T-cell (primary cell): ENCODE results near the gene WDR7. TPM values are rescaled to one million over a fixed set of nuclear protein-coding genes. Genes with fewer than 3 reads are reported as not detected.

ENCODE experiments used
- ATAC-seq, 4 experiments: fragments of 200-7000 bp in 3 of 4; fragments of 150-1000 bp in 1 of 4; cut with Tn5 transposase; replicated peaks in 1 of 4; 1 replicate in 3 of 4; 2 replicates in 1 of 4; pipeline ENCODE4 v1.10.0; 2021; ENCODE audit warnings: moderate library complexity in 3 of 4, mild to moderate bottlenecking in 2 of 4, moderate number of reproducible peaks in 1 of 4
- CTCF ChIA-PET, 2 donors: fragments of 300-600 bp; sonication (Branson Sonifier 250); formaldehyde crosslinking; loops; one replicate each; lab custom pipeline; 2022; ENCODE audit warnings: antibody characterized with exemption in 2 of 2; lab: Charles Lee
- POLR2A ChIA-PET, 2 donors: fragments of 300-600 bp; sonication (Branson Sonifier 250); formaldehyde crosslinking; loops; one replicate each; lab custom pipeline; 2022; ENCODE audit warnings: antibody characterized with exemption in 2 of 2; lab: Charles Lee
- DNase-seq, 35 experiments: peaks; one replicate each; pipeline versions ENCODE4 v3.0.0 to v3.0.0-alpha.2; 2013 to 2023
- H3K27ac ChIP-seq: one replicate; pipeline ENCODE4 v1.5.1; 2013; ENCODE audit warnings: low read length
- H3K27me3 ChIP-seq, 2 experiments: replicated peaks in 1 of 2; 1 replicate in 1 of 2; 2 replicates in 1 of 2; pipeline versions ENCODE4 v1.6.1 to v1.7.0; 2013; ENCODE audit warnings: low read length in 1 of 2, mixed read lengths in 1 of 2; ENCODE audit not compliant: control insufficient read depth in 2 of 2, insufficient read depth in 2 of 2; ENCODE audit errors: extremely low read depth in 1 of 2
- H3K36me3 ChIP-seq, 2 donors: 1 replicate in 1 of 2; 2 replicates in 1 of 2; pipeline versions ENCODE4 v1.6.1 to v1.7.0; 2013; ENCODE audit warnings: low read length in 1 of 2; ENCODE audit not compliant: control insufficient read depth in 2 of 2, insufficient read depth in 1 of 2; ENCODE audit errors: extremely low read depth in 1 of 2
- H3K4me1 ChIP-seq, 2 experiments: 1 replicate in 1 of 2; 2 replicates in 1 of 2; pipeline versions ENCODE4 v1.6.1 to v1.7.0; 2013; ENCODE audit warnings: low read length in 2 of 2, mixed read lengths in 1 of 2; ENCODE audit not compliant: insufficient read depth in 2 of 2, control insufficient read depth in 1 of 2; ENCODE audit errors: extremely low read depth in 1 of 2
- H3K4me3 ChIP-seq, 2 donors: 1 replicate in 1 of 2; 2 replicates in 1 of 2; pipeline versions ENCODE4 v1.5.1 to v1.7.0; 2013; ENCODE audit warnings: mild to moderate bottlenecking in 2 of 2, low read length in 1 of 2, moderate library complexity in 1 of 2; ENCODE audit not compliant: control insufficient read depth in 1 of 2; ENCODE audit errors: extremely low read depth in 1 of 2
- H3K9me3 ChIP-seq: 2 replicates; pipeline ENCODE4 v1.7.0; 2013
- H3K27ac Mint-ChIP-seq, 2 donors: one replicate each; pipeline ENCODE4 v1.8.0; 2020 to 2021; ENCODE audit warnings: mild to moderate bottlenecking in 2 of 2, mixed read lengths in 2 of 2
- H3K27me3 Mint-ChIP-seq, 2 donors: one replicate each; pipeline ENCODE4 v1.8.0; 2021 to 2022; ENCODE audit warnings: mixed read lengths in 2 of 2
- H3K36me3 Mint-ChIP-seq: one replicate; pipeline ENCODE4 v1.8.0; 2021; ENCODE audit warnings: mixed read lengths
- H3K4me1 Mint-ChIP-seq, 3 donors: one replicate each; pipeline ENCODE4 v1.8.0; 2020 to 2022; ENCODE audit warnings: mixed read lengths in 3 of 3, mild to moderate bottlenecking in 1 of 3
- H3K4me3 Mint-ChIP-seq, 3 donors: one replicate each; pipeline ENCODE4 v1.8.0; 2020 to 2022; ENCODE audit warnings: mild to moderate bottlenecking in 3 of 3, mixed read lengths in 3 of 3, moderate library complexity in 3 of 3
- H3K9me3 Mint-ChIP-seq, 3 donors: one replicate each; pipeline ENCODE4 v1.8.0; 2020 to 2022; ENCODE audit warnings: mixed read lengths in 3 of 3
- WGBS: methylation state at CpG from one replicate; pipeline ENCODE4 v1.1.5; 2013; ENCODE audit warnings: missing lambda C conversion rate; ENCODE audit not compliant: insufficient coverage; 5-methylcytosine and 5-hydroxymethylcytosine counted together
- total RNA-seq, 35 experiments: library from RNA in 6 of 35; stranded (reverse) in 6 of 35; fragments of 120-200 nt in 1 of 35; gene quantifications; one replicate each; pipeline versions ENCODE4 v1.2.1 to v1.2.4 and lab custom pipeline; 2013 to 2026

Gene WDR7
- total RNA-seq, 5 donors from 2014 or later (not counting 1 experiment from before 2014, with no cell fraction given) = 35.9 to 65.6 (median 41.5) TPM

DNA sequence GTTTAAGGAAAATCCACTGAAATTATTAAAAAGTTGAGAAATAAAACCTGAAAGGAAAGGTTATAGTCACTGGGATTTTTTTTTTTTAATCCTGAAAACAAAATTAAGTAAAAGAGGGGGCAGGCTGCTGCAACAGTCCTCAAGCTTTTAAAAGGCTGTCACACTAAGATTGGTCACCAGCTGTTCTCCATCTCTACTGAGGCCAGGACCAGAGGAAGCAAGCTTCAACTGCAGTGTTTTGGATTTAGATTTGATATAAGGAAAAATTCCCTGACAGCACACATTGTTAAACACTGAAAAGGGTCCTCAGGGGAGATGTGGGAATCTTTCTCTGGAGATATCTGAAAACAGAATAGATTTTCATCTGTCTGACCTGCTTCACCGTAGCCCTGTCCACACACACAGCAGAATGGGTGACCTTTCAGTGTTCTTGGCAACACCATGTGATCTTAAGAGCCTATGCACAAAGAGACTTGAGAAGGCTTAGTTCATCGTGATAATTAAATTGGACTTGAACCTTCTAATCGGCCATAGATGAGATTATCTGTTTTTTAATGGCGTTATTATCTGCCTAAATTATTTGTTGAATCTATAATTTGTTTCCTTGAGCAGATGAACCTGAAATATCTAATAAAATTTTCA lies 363.7 kb downstream of the WDR7 start:
- Mint-ChIP-seq H3K4me1 (peaks cover 25 to 47% (median 32%) of the 10 kb centered on the region in 3 donors), H3K36me3 (peaks cover 13% of the 10 kb centered on the region), H3K4me3 (no peak overlapping the region), H3K27me3 (no peaks in the 10 kb centered on the region), H3K27ac (no peak overlapping the region), H3K9me3 (no peaks in the 10 kb centered on the region)
- CTCF ChIA-PET = no interaction called here
- POLR2A ChIA-PET = no interaction called here
- DNase-seq = no peak
- H3K9me3 ChIP-seq = no peaks in the 10 kb centered on the region
- H3K27me3 ChIP-seq = no peaks in the 10 kb centered on the region
- no CpG with 5 or more reads among the region's 4 CpGs for WGBS
- no peak overlapping the region for H3K4me3 ChIP-seq
- H3K36me3 ChIP-seq = no peaks in the 10 kb centered on the region
- no peak overlapping the region for H3K27ac ChIP-seq
- H3K4me1 ChIP-seq = peaks cover 0 to 6% of the 10 kb centered on the region in 2 experiments
- ATAC-seq = no peak

DNA sequence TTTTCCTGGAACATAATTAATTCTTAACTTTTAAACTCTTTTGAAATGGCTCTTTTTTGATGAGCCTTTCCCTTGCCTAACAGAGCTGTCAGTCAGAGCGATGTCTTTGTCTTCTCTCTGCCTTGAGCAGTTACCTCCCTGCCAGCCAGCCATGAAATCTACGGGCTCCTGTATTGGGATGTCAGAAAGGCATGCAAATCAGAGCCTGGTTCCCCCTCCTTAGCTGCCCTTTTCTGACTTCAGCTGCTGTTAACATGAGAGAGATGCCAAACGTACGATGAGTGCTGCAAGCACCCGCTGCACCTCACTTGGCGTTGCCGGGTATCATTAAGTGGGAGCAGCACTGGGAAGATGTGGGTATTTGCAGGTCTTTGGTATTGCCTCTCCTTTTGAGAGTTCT lies 364.3 kb downstream of the WDR7 start:
- POLR2A ChIA-PET = no interaction called here
- H3K36me3 Mint-ChIP-seq = peaks cover 13% of the 10 kb centered on the region
- no peaks in the 10 kb centered on the region for H3K9me3 Mint-ChIP-seq
- no peak overlapping the region for H3K4me3 ChIP-seq
- ATAC-seq (no peak), DNase-seq (no peak)
- peaks cover 0 to 1% of the 10 kb centered on the region in 2 donors for H3K36me3 ChIP-seq
- WGBS = 100% methylated on average over 1 of the region's 7 CpGs
- H3K27ac Mint-ChIP-seq = no peak overlapping the region
- H3K4me3 Mint-ChIP-seq = no peak overlapping the region
- peaks cover 0 to 6% of the 10 kb centered on the region in 2 experiments for H3K4me1 ChIP-seq
- H3K9me3 ChIP-seq = no peaks in the 10 kb centered on the region
- CTCF ChIA-PET = no interaction called here
- H3K27me3 ChIP-seq = no peaks in the 10 kb centered on the region
- H3K4me1 Mint-ChIP-seq = peaks cover 25 to 47% (median 32%) of the 10 kb centered on the region in 3 donors
- no peaks in the 10 kb centered on the region for H3K27me3 Mint-ChIP-seq
- H3K27ac ChIP-seq = no peak overlapping the region

DNA sequence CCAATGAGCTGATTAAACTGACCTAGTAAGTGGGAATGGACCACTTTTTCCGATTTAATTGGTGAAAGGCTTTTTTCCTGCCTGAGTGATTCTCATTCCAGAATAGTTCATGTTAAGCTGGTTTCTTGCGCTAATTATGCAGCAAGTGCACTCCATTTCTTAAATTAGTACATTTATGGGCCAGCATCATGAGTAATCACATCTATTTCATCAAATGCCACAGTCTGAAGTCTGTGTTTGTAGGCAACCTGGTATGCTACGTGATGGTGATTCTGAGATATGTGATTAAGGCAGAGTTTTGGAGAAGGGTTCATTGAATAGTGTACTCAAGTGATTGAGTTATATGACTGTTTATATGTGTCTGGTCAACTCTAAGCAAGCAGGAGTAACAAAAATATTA lies 367.7 kb downstream of the WDR7 start:
- Histone ChIP-seq H3K4me3 (no peak overlapping the region), H3K4me1 (peaks cover 0 to 6% of the 10 kb centered on the region in 2 experiments), H3K27ac (no peak overlapping the region), H3K9me3 (no peaks in the 10 kb centered on the region), H3K27me3 (no peaks in the 10 kb centered on the region), H3K36me3 (peaks cover 0 to 6% of the 10 kb centered on the region in 2 donors)
- H3K27ac Mint-ChIP-seq = no peak overlapping the region
- CTCF ChIA-PET = no interaction called here
- H3K27me3 Mint-ChIP-seq = no peaks in the 10 kb centered on the region
- ATAC-seq = no peak
- H3K9me3 Mint-ChIP-seq = no peaks in the 10 kb centered on the region
- POLR2A ChIA-PET = no interaction called here
- peaks cover 28% of the 10 kb centered on the region for H3K36me3 Mint-ChIP-seq
- no peak for DNase-seq
- peaks cover 25 to 39% (median 32%) of the 10 kb centered on the region in 3 donors for H3K4me1 Mint-ChIP-seq
- WGBS = 100% methylated on average over 2 of the region's 3 CpGs
- H3K4me3 Mint-ChIP-seq = no peak overlapping the region

DNA sequence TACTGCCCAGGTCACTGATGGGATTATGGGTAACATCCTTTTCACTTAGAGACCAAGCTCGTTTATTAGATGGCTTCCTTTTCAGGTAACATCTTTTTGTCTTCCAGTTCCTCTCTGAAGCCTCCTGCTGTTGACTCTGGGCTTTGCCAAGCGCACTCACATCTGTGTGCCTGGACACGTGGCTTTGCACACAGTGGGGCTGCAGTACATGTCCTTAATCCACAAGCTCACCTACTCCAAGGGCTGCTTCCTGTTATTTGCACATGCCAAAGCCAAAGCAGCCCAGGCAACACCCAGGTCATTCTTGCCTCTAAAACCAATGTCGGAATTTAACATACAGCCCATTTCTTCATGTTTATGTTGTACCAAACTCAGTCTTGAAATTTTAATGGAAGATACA lies 371.6 kb downstream of the WDR7 start:
- no peaks in the 10 kb centered on the region for H3K9me3 Mint-ChIP-seq
- WGBS = 83% methylated on average over 3 of the region's 4 CpGs
- H3K4me3 Mint-ChIP-seq = no peak overlapping the region
- H3K9me3 ChIP-seq = no peaks in the 10 kb centered on the region
- H3K27ac Mint-ChIP-seq = no peak overlapping the region
- ATAC-seq = no peak
- H3K36me3 ChIP-seq = peaks cover 7 to 19% of the 10 kb centered on the region in 2 donors
- peaks cover 3 to 4% (median 4%) of the 10 kb centered on the region in 3 donors for H3K4me1 Mint-ChIP-seq
- H3K27ac ChIP-seq = no peak overlapping the region
- H3K4me1 ChIP-seq = peaks cover 0 to 1% of the 10 kb centered on the region in 2 experiments
- CTCF ChIA-PET = interaction anchor here in 1 of 2 donors (0.6 kb wide), 1 partner anchor 247 kb away, joined by 4 read pairs; no protein-coding TSS in a partner anchor
- no peaks in the 10 kb centered on the region for H3K27me3 ChIP-seq
- peaks cover 56% of the 10 kb centered on the region for H3K36me3 Mint-ChIP-seq
- H3K27me3 Mint-ChIP-seq = no peaks in the 10 kb centered on the region
- POLR2A ChIA-PET = no interaction called here
- no peak overlapping the region for H3K4me3 ChIP-seq
- DNase-seq = no peak

- H3K9me3 ChIP-seq = no peaks in the 10 kb centered on the region
- POLR2A ChIA-PET = no interaction called here
- Mint-ChIP-seq H3K27me3 (no peaks in the 10 kb centered on the region), H3K4me1 (no peaks in the 10 kb centered on the region), H3K4me3 (no peak overlapping the region), H3K36me3 (peaks cover 60% of the 10 kb centered on the region), H3K27ac (no peak overlapping the region), H3K9me3 (no peaks in the 10 kb centered on the region)
- DNase-seq (no peak), ATAC-seq (no peak)
- no CpG with 5 or more reads among the region's 3 CpGs for WGBS
- H3K27ac ChIP-seq = no peak overlapping the region
- CTCF ChIA-PET = interaction anchor here in 1 of 2 donors (0.5 kb wide), 1 partner anchor 1990 kb away, joined by 3 read pairs; no protein-coding TSS in a partner anchor
- no peak overlapping the region for H3K4me3 ChIP-seq
- no peaks in the 10 kb centered on the region for H3K27me3 ChIP-seq
- no peaks in the 10 kb centered on the region for H3K4me1 ChIP-seq
- peaks cover 7 to 19% of the 10 kb centered on the region in 2 donors for H3K36me3 ChIP-seq
Observed at GRCh38 chr18:57023275-57023882, 372.2 kb downstream of the WDR7 start.

- Histone ChIP-seq H3K27me3 (no peaks in the 10 kb centered on the region), H3K4me3 (no peak overlapping the region), H3K4me1 (no peaks in the 10 kb centered on the region), H3K27ac (no peak overlapping the region), H3K36me3 (peaks cover 7 to 26% of the 10 kb centered on the region in 2 donors), H3K9me3 (no peaks in the 10 kb centered on the region)
- Mint-ChIP-seq H3K4me3 (no peak overlapping the region), H3K27ac (no peak overlapping the region), H3K27me3 (no peaks in the 10 kb centered on the region), H3K9me3 (no peaks in the 10 kb centered on the region), H3K36me3 (peaks cover 71% of the 10 kb centered on the region), H3K4me1 (no peaks in the 10 kb centered on the region)
- 86% methylated on average over 2 of the region's 4 CpGs for WGBS
- DNase-seq = no peak
- no peak for ATAC-seq
- ChIA-PET CTCF (no interaction called here), POLR2A (no interaction called here)
Observed at GRCh38 chr18:57025540-57025939, 374.4 kb downstream of the WDR7 start.
